Measurements from ENCODE around the gene MCM8.

MCM8 gene

DNA sequence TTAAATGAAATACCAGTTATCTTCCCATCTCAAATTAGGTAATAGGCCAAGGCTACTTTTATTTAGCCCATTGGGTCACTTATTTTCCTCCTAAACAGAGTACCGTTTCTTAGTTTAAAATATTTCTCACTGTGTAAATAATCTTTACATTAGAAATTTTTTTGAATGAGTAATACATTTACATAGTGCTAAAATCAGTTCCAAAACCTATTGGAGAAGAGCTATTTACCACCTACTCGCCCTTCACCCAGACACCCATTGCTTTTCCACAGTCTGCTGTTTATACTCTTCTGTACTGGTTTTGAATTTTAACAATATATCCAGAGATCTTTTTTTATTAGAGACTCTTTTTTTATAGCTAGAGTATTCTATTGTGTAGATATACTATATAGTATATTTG is 36.9 kb downstream of the MCM8 start:
- in situ Hi-C loops (cut with MboI; ENCODE audit: low sequenced_read_pairs, unreplicated experiment) = no loop called here
- TF ChIP-seq, protein P1, sequence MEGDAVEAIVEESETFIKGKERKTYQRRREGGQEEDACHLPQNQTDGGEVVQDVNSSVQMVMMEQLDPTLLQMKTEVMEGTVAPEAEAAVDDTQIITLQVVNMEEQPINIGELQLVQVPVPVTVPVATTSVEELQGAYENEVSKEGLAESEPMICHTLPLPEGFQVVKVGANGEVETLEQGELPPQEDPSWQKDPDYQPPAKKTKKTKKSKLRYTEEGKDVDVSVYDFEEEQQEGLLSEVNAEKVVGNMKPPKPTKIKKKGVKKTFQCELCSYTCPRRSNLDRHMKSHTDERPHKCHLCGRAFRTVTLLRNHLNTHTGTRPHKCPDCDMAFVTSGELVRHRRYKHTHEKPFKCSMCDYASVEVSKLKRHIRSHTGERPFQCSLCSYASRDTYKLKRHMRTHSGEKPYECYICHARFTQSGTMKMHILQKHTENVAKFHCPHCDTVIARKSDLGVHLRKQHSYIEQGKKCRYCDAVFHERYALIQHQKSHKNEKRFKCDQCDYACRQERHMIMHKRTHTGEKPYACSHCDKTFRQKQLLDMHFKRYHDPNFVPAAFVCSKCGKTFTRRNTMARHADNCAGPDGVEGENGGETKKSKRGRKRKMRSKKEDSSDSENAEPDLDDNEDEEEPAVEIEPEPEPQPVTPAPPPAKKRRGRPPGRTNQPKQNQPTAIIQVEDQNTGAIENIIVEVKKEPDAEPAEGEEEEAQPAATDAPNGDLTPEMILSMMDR (IDR thresholded peaks at IDR 0.05; ENCODE audit: borderline replicate concordance, control extremely low read depth, extremely low read depth, insufficient read depth, missing control alignments) = no peak
- no peak for DNase-seq (ENCODE audit: low spot score)

DNA sequence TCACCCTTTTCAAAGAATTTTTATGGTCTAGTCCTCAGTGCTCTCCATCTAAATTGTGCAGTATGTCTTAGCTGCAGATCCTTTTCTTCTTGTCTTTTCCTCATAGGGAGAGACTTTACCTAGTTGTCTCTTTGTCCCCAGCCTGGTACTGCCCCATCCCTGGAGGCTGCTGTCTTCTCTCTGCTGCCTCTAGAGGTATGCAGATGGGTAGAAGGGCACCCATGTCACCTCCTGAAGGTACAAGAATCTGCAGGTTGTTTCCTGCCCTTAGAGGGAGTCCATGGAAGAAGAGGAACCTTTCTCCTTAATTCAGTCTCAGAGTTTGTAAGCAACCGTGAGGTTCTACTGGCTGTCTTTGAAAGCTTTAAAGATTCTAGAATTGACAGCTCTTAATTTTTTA is 39.1 kb downstream of the MCM8 start:
- TF ChIP-seq, protein P1 (IDR thresholded peaks at IDR 0.05; ENCODE audit: borderline replicate concordance, control extremely low read depth, extremely low read depth, insufficient read depth, missing control alignments) = no peak
- in situ Hi-C loops (cut with MboI; ENCODE audit: low sequenced_read_pairs, unreplicated experiment) = no loop called here
- no peak for DNase-seq (ENCODE audit: low spot score)

DNA sequence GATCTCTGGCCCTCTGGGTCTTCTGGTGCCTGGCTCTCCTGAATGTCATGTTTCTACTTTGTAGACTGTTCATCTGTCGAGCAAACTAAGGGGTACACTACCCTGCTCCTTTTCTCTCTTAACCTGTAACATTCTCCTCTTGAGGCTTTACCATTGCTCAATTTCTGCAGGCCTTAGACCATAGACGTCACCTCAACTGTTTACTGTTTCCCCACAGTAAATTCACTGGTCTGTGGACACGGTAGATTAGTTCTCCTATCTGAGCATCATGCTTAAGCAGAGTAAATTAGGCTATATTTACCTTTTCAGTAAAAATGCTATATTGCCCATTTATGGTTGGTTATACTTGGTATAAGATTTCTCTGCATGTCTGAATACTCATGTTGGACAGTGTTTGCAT is 40.5 kb downstream of the MCM8 start:
- in situ Hi-C loops (cut with MboI; ENCODE audit: low sequenced_read_pairs, unreplicated experiment) = no loop called here
- DNase-seq (ENCODE audit: low spot score) = no peak
- TF ChIP-seq, protein P1 (IDR thresholded peaks at IDR 0.05; ENCODE audit: borderline replicate concordance, control extremely low read depth, extremely low read depth, insufficient read depth, missing control alignments) = no peak

DNA sequence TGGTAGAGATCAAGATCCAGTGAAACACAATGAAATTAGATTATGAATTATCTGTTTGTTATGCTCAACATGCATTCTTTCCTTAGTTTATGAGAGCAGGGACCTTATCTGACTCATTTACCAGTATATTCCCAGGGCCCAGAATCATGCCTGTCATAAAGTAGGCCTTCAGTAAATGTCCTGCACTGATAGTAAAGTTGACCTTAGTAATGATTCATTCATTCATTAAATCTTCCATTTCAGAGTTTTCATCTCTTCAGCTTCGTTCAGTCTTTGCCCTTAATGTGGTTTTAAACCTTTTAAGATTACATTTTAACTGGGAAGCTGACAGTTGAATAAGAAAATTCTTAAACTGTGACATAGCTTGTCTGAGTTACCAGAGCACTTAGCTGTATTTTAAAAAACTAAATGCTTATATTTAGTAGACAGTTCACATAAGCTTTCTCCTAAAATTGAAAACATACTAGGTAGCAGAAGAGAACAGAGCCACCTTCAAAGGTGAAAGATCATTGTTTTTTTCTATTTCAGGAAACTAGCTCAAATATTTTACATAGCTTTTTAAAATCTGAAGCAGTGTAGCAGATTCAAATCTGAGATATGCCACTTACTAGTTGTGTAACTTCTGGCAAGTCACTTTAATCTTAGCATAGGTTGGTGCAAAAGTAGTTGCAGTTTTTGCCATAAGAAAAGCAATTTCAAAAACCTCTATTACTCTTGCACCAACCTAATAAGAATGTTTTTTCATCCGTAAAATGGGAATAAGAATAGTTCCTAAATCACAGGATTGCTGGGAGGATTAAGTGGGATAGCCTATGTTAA is 41.4 kb downstream of the MCM8 start:
- TF ChIP-seq, protein P1 (IDR thresholded peaks at IDR 0.05; ENCODE audit: borderline replicate concordance, control extremely low read depth, extremely low read depth, insufficient read depth, missing control alignments) = no peak
- in situ Hi-C loops (cut with MboI; ENCODE audit: low sequenced_read_pairs, unreplicated experiment) = no loop called here
- no peak for DNase-seq (ENCODE audit: low spot score)

DNA sequence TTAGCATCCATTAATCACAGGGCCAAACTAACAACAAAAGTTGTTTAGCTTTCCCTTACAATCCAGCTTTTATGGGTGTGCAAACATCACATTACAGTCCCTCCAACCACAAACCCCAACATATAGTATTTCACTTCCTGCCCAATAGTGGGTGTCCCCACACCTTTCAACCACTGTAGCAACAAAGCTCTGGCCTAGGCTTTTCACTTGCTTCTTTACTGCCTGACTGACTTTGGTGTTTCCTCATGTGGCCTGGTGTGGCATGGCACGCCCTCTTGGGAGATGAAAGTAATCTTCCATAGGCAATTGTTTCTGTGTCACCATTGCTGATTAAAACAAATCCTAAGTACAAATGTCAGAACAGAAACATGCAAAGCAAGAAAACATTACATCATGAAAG is 46.3 kb downstream of the MCM8 start:
- peak; percentile 53 for DNase-seq (ENCODE audit: low spot score)
- TF ChIP-seq, protein P1 (IDR thresholded peaks at IDR 0.05; ENCODE audit: borderline replicate concordance, control extremely low read depth, extremely low read depth, insufficient read depth, missing control alignments) = no peak
- in situ Hi-C loops (cut with MboI; ENCODE audit: low sequenced_read_pairs, unreplicated experiment) = no loop called here

DNA sequence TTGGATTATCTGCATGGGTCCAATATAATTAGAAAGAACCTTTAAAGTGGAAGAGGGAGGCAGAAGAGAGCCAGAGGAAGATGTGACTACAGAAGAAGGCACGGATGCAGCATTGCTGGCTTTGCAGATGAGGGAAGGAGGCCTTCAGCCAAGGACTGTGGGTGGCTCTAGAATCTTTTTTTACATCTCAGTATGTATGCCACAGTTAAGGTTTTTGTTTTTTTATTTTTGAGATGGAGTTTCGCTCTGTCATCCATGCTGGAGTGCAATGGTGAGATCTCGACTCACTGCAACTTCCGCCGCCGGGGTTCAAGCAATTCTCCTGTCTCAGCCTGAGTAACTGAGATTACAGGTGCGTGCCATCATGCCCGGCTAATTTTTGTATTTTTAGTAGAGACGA is 49.3 kb downstream of the MCM8 start:
- DNase-seq (ENCODE audit: low spot score) = no peak
- TF ChIP-seq, protein P1 (IDR thresholded peaks at IDR 0.05; ENCODE audit: borderline replicate concordance, control extremely low read depth, extremely low read depth, insufficient read depth, missing control alignments) = no peak
- in situ Hi-C loops (cut with MboI; ENCODE audit: low sequenced_read_pairs, unreplicated experiment) = no loop called here

All from GM13976 (cell line).